CD4-positive, CD25-positive, alpha-beta regulatory T cell (primary cell): ENCODE data around the gene HIBADH. TPM values are rescaled to one million over a fixed set of nuclear protein-coding genes. Genes with fewer than 3 reads are reported as not detected.
A peak's percentile ranks its signal among the peaks of the same experiment; 100 is the strongest.

Experiments
- ATAC-seq, 2 donors: fragments of 150-1000 bp; cut with Tn5 transposase; one replicate each; pipeline ENCODE4 v1.10.0; 2021; ENCODE audit warnings: low read depth in 2 of 2, moderate number of reproducible peaks in 2 of 2, moderate library complexity in 1 of 2
- DNase-seq, 3 donors: peaks; one replicate each; pipeline versions ENCODE4 v3.0.0 to v3.0.0-alpha.2; 2012 to 2022; ENCODE audit warnings: mixed read lengths in 1 of 3
- H3K27ac ChIP-seq: one replicate; pipeline ENCODE4 v1.7.0; 2013; ENCODE audit warnings: mild to moderate bottlenecking, low read length; ENCODE audit not compliant: insufficient read depth, poor library complexity, severe bottlenecking
- H3K27me3 ChIP-seq: one replicate; pipeline ENCODE4 v1.7.0; 2013; ENCODE audit warnings: low read length; ENCODE audit not compliant: control insufficient read depth, insufficient read depth
- H3K36me3 ChIP-seq: one replicate; pipeline ENCODE4 v1.7.0; 2013; ENCODE audit warnings: mild to moderate bottlenecking, low read length, moderate library complexity; ENCODE audit not compliant: control insufficient read depth, insufficient read depth
- H3K4me1 ChIP-seq: 2 replicates; pipeline ENCODE4 v1.7.0; 2013; ENCODE audit warnings: mild to moderate bottlenecking, low read length; ENCODE audit not compliant: insufficient read depth, control insufficient read depth, poor library complexity, severe bottlenecking
- H3K4me3 ChIP-seq: one replicate; pipeline ENCODE4 v1.7.0; 2013; ENCODE audit warnings: low read depth, mild to moderate bottlenecking, low read length, moderate library complexity
- H3K9me3 ChIP-seq, 2 experiments: 1 replicate in 1 of 2; 2 replicates in 1 of 2; pipeline ENCODE4 v1.7.0; 2013; ENCODE audit warnings: low read length in 2 of 2, mild to moderate bottlenecking in 1 of 2, moderate library complexity in 1 of 2; ENCODE audit not compliant: control insufficient read depth in 2 of 2
- H3K27ac Mint-ChIP-seq, 3 donors: one replicate each; pipeline ENCODE4 v1.8.0; 2020 to 2022; ENCODE audit warnings: mild to moderate bottlenecking in 3 of 3, mixed read lengths in 3 of 3, moderate library complexity in 2 of 3
- H3K27me3 Mint-ChIP-seq: one replicate; pipeline ENCODE4 v1.8.0; 2022; ENCODE audit warnings: mild to moderate bottlenecking, mixed read lengths
- H3K36me3 Mint-ChIP-seq: one replicate; pipeline ENCODE4 v1.8.0; 2020; ENCODE audit warnings: mixed read lengths
- H3K4me1 Mint-ChIP-seq, 4 donors: one replicate each; pipeline ENCODE4 v1.8.0; 2020 to 2022; ENCODE audit warnings: mixed read lengths in 4 of 4, mild to moderate bottlenecking in 1 of 4
- H3K4me3 Mint-ChIP-seq, 4 donors: one replicate each; pipeline ENCODE4 v1.8.0; 2020 to 2022; ENCODE audit warnings: mild to moderate bottlenecking in 4 of 4, mixed read lengths in 4 of 4, moderate library complexity in 3 of 4
- H3K9me3 Mint-ChIP-seq, 7 donors: one replicate each; pipeline ENCODE4 v1.8.0; 2020 to 2022; ENCODE audit warnings: mixed read lengths in 7 of 7, mild to moderate bottlenecking in 3 of 7, moderate library complexity in 2 of 7
- polyA plus RNA-seq, 4 donors: library from polyadenylated mRNA; unstranded; fragments of 300-500 nt; fragmentation: Illumina TruSeq; gene quantifications; one replicate each; pipeline ENCODE4 v1.2.3, GENCODE V29; 2021
- total RNA-seq: library from RNA; stranded (reverse); gene quantifications from one replicate; pipeline ENCODE4 v1.2.3, GENCODE V29; 2022

Gene HIBADH
- total and polyA plus RNA-seq, 5 donors from 2014 or later: 6.1 to 33.0 (median 26.9) TPM

GRCh38 chr7:27527348-27527714 lies 135.4 kb downstream of the HIBADH start:
- H3K4me1 ChIP-seq: no peaks in the 10 kb centered on the region
- ATAC-seq: no peak
- H3K4me3 ChIP-seq: no peak overlapping the region
- peaks cover 61% of the 10 kb centered on the region for H3K36me3 Mint-ChIP-seq
- H3K9me3 Mint-ChIP-seq: peaks cover 0 to 4% (median 0%) of the 10 kb centered on the region in 7 donors
- no peak overlapping the region for H3K27ac ChIP-seq
- no peaks in the 10 kb centered on the region for H3K27me3 Mint-ChIP-seq
- no peaks in the 10 kb centered on the region for H3K9me3 ChIP-seq
- no peaks in the 10 kb centered on the region for H3K27me3 ChIP-seq
- no peak overlapping the region for H3K4me3 Mint-ChIP-seq
- DNase-seq: no peak
- H3K27ac Mint-ChIP-seq: peak overlapping the region in 2 of 3 donors; percentile 17 to 39
- peaks cover 11% of the 10 kb centered on the region for H3K36me3 ChIP-seq
- no peaks in the 10 kb centered on the region for H3K4me1 Mint-ChIP-seq

- H3K27ac Mint-ChIP-seq: peak overlapping the region; percentile 12 to 39 (median 17)
- H3K4me1 Mint-ChIP-seq: no peaks in the 10 kb centered on the region
- H3K36me3 Mint-ChIP-seq: peaks cover 61% of the 10 kb centered on the region
- no peaks in the 10 kb centered on the region for H3K27me3 Mint-ChIP-seq
- no peaks in the 10 kb centered on the region for H3K4me1 ChIP-seq
- ATAC-seq (no peak), DNase-seq (no peak)
- H3K27me3 ChIP-seq: no peaks in the 10 kb centered on the region
- H3K4me3 ChIP-seq: no peak overlapping the region
- no peak overlapping the region for H3K4me3 Mint-ChIP-seq
- no peaks in the 10 kb centered on the region for H3K9me3 ChIP-seq
- peaks cover 0 to 4% (median 0%) of the 10 kb centered on the region in 7 donors for H3K9me3 Mint-ChIP-seq
- H3K27ac ChIP-seq: no peak overlapping the region
- H3K36me3 ChIP-seq: peaks cover 11% of the 10 kb centered on the region
These were observed 135.9 kb downstream of the HIBADH start for GRCh38 chr7:27526611-27527347.

- Histone ChIP-seq H3K27ac (no peak overlapping the region), H3K36me3 (peaks cover 11% of the 10 kb centered on the region), H3K9me3 (no peaks in the 10 kb centered on the region), H3K4me3 (no peak overlapping the region), H3K27me3 (no peaks in the 10 kb centered on the region), H3K4me1 (no peaks in the 10 kb centered on the region)
- Mint-ChIP-seq H3K4me1 (no peaks in the 10 kb centered on the region), H3K9me3 (peaks cover 0 to 4% (median 0%) of the 10 kb centered on the region in 7 donors), H3K4me3 (no peak overlapping the region), H3K27ac (no peak overlapping the region), H3K36me3 (peaks cover 59% of the 10 kb centered on the region), H3K27me3 (no peaks in the 10 kb centered on the region)
- DNase-seq: no peak
- ATAC-seq: no peak
These were observed 136.6 kb downstream of the HIBADH start for GRCh38 chr7:27526131-27526530.

- no peak overlapping the region for H3K27ac Mint-ChIP-seq
- peaks cover 0 to 2% (median 0%) of the 10 kb centered on the region in 7 donors for H3K9me3 Mint-ChIP-seq
- DNase-seq (no peak), ATAC-seq (no peak)
- peaks cover 0 to 4% (median 0%) of the 10 kb centered on the region in 4 donors for H3K4me1 Mint-ChIP-seq
- Histone ChIP-seq H3K27me3 (no peaks in the 10 kb centered on the region), H3K4me3 (no peak overlapping the region), H3K36me3 (peaks cover 6% of the 10 kb centered on the region), H3K27ac (no peak overlapping the region), H3K9me3 (no peaks in the 10 kb centered on the region), H3K4me1 (no peaks in the 10 kb centered on the region)
- H3K27me3 Mint-ChIP-seq: no peaks in the 10 kb centered on the region
- no peak overlapping the region for H3K4me3 Mint-ChIP-seq
- H3K36me3 Mint-ChIP-seq: peaks cover 44% of the 10 kb centered on the region
These were observed 139.4 kb downstream of the HIBADH start for GRCh38 chr7:27523321-27523720.

- Mint-ChIP-seq H3K4me3 (no peak overlapping the region), H3K4me1 (peaks cover 0 to 4% (median 0%) of the 10 kb centered on the region in 4 donors), H3K27ac (no peak overlapping the region), H3K36me3 (peaks cover 41% of the 10 kb centered on the region), H3K27me3 (no peaks in the 10 kb centered on the region), H3K9me3 (peaks cover 0 to 2% (median 0%) of the 10 kb centered on the region in 7 donors)
- H3K4me3 ChIP-seq: no peak overlapping the region
- H3K27me3 ChIP-seq: no peaks in the 10 kb centered on the region
- no peaks in the 10 kb centered on the region for H3K9me3 ChIP-seq
- no peaks in the 10 kb centered on the region for H3K4me1 ChIP-seq
- H3K36me3 ChIP-seq: peaks cover 6% of the 10 kb centered on the region
- no peak for DNase-seq
- ATAC-seq: no peak
- H3K27ac ChIP-seq: no peak overlapping the region
These were observed 140.1 kb downstream of the HIBADH start for GRCh38 chr7:27522566-27522965.

- no peak overlapping the region for H3K27ac Mint-ChIP-seq
These were observed 141.6 kb downstream of the HIBADH start for GRCh38 chr7:27520815-27521790.

GRCh38 chr7:27519793-27520469 lies 142.8 kb downstream of the HIBADH start:
- Mint-ChIP-seq H3K27ac (peak overlapping the region in 1 of 3 donors; percentile 29), H3K4me3 (no peak overlapping the region), H3K4me1 (peaks cover 0 to 4% (median 0%) of the 10 kb centered on the region in 4 donors), H3K9me3 (peaks cover 0 to 2% (median 0%) of the 10 kb centered on the region in 7 donors), H3K27me3 (no peaks in the 10 kb centered on the region), H3K36me3 (peaks cover 19% of the 10 kb centered on the region)
- no peaks in the 10 kb centered on the region for H3K27me3 ChIP-seq
- ATAC-seq (no peak), DNase-seq (no peak)
- H3K27ac ChIP-seq: no peak overlapping the region
- H3K36me3 ChIP-seq: peaks cover under 1% of the 10 kb centered on the region
- H3K4me3 ChIP-seq: no peak overlapping the region
- H3K4me1 ChIP-seq: no peaks in the 10 kb centered on the region
- H3K9me3 ChIP-seq: no peaks in the 10 kb centered on the region

More at GRCh38 chr7:27520815-27521790, 141.6 kb downstream of the HIBADH start:
- no peaks in the 10 kb centered on the region for H3K4me1 ChIP-seq
- H3K9me3 Mint-ChIP-seq: peaks cover 0 to 2% (median 0%) of the 10 kb centered on the region in 7 donors
- H3K4me3 ChIP-seq: no peak overlapping the region
- no peak overlapping the region for H3K27ac ChIP-seq
- no peak overlapping the region for H3K4me3 Mint-ChIP-seq
- H3K27me3 Mint-ChIP-seq: no peaks in the 10 kb centered on the region
- peaks cover 0 to 4% (median 0%) of the 10 kb centered on the region in 4 donors for H3K4me1 Mint-ChIP-seq
- H3K27me3 ChIP-seq: no peaks in the 10 kb centered on the region
- ATAC-seq (no peak), DNase-seq (no peak)
- peaks cover 31% of the 10 kb centered on the region for H3K36me3 Mint-ChIP-seq
- H3K9me3 ChIP-seq: no peaks in the 10 kb centered on the region
- H3K36me3 ChIP-seq: peaks cover 5% of the 10 kb centered on the region
